ENCODE data around the gene TASP1.
A peak's percentile ranks its signal among the peaks of the same experiment; 100 is the strongest.

The TASP1 gene

DNA sequence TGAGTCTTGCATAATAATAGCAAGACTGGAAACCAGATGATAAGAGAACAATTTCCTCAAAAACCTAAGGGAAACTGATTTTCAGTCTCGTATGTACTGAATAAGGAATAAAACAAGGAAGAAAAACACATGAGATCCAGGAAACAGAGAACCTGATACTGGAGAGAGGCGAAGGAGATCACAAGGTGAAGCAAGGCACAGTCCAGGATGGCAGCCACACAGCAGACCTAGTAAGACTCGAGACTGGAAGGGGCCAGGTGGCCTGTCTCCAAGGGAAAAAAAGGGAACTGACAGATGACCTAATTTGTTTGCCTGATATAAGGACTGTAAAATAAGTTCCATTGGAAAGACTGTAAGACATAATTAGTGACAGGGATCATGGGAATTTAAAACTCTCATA, 71.1 kb downstream of the TASP1 start:
- DNase-seq: no peak

DNA sequence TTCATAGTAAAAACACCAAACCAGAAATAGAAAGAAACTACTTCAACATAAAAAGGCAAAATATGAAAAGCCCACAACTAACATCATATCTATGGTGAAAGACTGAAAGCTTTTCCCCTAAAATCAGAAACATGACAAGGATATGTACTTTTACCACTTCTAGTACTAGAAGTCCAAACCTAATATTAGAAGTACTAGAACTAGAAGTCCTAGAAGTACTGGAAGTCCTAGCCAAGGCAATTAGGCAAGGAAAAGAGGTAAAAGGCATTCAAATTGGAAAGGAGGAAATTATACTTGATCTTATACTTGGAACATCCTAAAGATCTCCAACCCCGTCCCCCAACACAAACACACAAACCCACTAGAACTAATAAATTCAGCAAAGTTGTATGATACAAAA, 74.9 kb downstream of the TASP1 start:
- DNase-seq: no peak

DNA sequence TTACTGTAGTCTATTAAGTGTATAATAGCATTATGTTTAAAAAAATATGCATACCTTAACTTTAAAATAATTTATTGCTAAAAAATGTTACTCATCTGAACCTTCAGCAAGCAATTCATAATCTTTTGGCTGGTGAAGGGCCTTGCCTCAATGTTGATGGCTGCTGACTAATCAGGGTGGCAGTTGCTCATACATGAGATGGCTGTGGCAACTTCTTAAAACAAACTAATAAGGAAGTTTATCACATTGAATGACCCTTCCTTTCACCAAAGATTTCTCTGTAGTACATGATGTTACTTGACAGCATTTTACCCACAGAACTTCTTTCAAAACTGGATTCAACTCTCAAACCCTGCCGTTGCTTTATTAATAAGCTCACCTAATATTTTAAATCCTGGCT, 84.0 kb downstream of the TASP1 start:
- DNase-seq: no peak

DNA sequence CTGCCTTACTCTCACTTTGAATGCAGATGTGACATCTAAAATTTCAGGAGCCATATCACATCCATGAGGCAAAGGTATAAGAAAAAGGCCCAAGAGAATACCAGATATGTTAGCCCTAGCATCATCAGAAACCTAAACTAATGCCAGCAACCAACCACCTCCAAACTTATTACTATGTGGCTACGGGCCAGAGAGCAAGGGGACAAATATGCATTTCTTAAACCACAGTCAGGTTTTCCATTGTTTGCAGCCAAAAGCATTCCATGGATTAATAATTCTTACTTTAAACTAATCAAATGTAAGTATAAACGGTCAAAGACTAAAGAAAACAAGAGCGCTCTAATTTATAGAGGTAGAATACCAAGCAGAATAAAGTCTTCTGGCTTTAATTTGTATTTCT, 84.7 kb downstream of the TASP1 start:
- DNase-seq: no peak

DNA sequence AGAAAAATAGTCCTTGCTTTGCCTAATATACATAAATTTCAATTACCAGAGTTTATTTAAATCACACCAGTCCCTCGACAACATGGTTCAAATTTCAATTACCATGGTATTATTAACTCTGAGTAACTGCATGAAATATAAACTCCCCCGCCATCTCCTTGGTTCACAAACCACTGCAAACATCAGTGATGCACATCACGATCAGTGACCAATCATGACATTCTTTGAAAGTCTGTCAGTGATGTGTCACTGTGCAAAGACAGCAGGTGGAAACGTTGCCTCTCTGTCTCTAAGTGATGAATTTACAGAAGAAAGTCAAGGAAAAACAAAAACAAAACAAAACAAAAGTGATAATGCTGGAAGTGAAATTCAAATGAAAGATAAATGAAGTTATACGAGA, 86.7 kb downstream of the TASP1 start:
- DNase-seq: no peak

DNA sequence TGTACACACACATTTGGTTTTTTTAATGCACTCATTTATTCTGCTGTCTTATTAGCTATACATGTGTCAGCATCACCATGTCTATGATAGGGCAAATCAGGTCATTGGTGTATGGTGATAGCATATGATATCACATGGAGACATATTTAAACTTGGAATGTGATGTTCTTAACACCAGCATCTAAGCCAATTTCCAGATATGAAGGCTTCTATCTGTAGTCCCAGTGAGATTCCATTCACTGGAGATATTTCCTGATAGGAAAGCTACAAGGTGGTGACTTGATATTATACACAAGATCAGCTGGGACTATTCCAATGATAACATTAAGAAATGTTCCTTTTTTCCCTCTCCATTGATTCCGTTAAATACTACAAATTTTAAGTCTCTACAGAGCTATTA, 89.3 kb downstream of the TASP1 start:
- DNase-seq: no peak

DNA sequence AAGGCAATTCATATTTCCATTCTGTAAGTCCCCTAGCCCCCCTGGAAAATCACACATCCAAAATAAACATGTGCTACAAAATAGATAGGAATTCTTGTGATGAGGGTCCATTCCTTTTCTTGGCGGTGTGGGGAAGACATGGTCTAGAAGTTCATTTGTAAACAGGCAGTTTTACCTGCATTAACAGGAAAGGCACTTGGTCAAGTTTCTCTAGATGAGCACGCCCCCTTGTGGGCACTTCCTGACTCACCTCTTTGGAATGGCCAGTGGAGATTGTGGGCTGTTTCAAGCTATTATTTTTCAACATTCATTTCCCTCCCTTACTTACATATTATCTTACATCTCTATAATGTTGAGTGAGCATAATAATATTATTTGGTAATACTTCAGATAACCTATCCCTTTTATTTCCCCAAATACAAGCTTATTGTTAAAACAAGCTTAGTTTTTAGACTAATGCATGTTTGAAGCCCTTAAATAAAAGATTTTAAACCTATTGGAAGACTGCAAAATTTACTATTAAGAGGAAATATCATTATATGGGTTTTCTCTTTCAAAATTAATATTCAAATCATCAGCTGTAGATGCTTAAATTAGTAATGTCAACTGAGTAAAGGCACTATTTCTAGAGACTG, 92.1 kb downstream of the TASP1 start:
- peak; percentile 63 for DNase-seq

DNA sequence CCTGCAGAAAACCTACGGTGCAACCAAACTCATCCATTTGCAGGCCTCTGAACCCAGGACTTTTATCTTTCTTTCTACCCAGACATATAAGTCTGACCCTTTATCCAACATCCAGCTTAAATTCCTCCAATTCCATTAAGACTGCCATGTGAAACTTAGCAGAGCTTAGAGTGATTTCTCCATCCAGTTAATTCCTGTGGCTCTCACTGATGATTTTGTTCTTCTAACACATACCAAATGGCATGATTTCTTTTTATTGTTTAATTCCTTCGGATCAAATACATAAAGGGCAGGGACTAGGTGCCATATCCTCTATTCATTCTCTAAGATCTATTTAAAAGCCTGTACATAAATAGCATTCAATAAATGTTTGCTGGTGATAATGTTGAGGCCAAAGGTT, 92.9 kb downstream of the TASP1 start:
- DNase-seq: no peak

DNA sequence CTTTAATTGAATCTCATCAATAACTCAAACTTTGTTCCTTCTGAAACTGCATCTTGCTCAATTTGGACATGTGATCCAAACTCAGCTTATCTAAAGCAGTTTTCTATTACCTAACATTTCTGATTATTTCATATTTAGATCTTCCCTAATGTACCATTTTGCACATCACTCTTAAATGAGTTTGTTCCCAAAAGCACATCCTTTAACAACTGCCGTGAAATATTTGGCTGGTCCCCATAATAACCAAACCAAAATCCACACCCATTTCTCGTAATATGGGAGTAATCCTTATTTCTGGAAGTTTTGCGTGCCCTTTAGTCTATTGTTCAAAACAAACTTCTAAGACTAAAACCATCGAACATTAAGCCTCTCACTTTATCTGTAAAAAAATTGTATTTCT, 94.9 kb downstream of the TASP1 start:
- no peak for DNase-seq

DNA sequence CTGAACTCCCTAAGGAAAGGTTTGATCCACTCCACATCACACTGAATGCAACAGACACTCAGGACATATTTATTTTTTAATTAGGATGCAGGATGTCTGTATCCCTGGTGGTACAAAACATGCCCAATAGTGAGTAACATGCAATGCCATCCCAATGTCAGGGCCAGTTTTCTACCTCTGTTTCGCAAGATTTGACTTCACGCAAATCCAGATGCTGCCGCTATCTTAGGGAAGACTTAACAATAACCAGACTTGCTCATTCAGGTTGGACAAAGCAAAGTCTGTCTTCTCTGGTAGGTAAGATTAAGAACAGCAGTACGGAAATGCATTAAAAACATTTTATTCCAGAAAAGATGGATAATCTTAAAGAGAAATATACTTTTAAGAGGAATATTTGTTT, 103.1 kb downstream of the TASP1 start:
- DNase-seq: no peak

DNA sequence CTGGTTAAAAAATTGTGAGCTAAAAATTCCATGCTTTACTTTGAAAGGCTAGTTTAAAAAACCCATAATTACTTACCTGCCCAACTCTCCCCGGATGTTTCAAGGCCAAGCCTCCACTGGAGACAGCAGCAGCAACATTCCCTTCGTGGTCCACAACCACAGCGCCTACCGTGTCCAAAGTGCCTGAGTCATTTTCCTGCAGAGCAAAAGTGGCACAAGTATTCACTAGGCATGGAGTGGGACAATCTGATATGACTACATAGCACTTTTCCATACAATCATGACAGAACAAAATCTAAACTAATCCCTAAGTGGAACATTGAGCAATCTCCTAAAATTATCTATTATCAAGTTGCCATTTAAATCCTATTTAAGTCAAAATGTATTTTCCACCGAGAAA, 104.8 kb downstream of the TASP1 start:
- no peak for DNase-seq

DNA sequence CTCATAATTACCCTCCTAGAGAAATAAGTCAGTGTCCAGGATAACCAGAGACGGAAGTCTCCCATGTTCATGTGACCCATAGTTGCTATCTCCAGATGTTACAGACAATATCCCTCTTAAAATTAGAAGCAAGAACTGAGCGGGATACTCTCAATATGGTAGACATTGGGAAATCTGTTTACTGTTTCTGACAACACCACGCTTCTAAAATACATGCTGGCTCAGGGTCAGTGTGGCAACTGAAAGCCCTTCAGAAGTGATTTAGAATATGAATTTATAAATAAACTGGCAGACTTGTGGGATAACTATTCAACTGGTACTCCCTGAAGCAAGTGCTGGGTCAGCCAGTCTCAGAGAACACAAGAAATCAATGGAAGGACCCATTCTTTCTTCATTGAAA, 108.6 kb downstream of the TASP1 start:
- DNase-seq: no peak

DNA sequence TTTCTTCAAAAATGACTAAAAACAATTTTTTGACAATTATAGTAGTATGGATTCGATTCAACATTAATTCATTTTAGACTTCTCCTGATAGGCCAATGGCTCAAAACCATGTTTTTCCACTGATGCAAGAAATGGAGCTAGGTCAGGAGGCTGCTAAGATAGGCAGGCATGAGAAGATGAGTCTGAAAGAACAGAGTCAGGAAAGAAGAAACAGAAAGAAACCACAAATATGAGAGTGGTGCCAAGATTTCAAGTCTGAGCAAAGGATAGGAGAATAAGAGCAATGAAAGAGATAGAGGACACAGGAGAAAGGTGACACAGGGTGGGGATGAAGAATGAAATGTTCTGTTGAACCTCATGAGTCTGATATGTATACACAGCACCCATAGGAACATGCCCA, 112.2 kb downstream of the TASP1 start:
- no peak for DNase-seq

DNA sequence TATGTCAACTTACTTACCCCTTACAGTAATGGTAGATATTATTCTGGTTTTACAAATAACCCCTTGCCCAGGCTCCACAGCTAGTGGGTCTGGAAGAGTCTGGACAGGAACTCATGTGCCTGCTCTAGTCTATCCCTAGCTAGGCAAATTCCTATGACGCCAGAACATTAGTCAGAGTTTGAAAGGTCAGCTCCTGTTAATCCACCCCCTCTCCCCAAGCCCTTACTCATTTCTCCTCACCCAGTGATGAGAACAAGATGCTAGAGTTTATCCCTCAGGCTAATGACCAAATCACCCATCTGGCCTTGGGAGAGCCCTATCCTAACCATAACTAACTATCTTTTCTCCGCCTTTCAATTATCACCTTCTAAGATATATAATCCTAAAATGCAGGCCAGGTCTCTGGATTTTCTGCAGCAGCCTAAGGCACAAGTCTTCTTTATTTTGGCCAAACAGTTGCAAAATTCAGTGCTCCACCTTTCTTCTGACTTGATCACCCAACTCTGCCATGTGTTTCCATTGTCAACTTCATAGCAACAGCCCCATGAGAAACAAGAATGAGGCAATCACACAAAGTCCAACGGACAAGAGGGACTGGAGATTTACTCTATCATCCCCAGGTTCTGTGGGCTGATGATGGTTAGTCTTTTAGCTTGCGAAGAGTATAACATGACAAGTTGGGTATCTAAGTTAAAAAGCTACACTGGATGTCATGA, 113.3 kb downstream of the TASP1 start:
- DNase-seq: no peak

DNA sequence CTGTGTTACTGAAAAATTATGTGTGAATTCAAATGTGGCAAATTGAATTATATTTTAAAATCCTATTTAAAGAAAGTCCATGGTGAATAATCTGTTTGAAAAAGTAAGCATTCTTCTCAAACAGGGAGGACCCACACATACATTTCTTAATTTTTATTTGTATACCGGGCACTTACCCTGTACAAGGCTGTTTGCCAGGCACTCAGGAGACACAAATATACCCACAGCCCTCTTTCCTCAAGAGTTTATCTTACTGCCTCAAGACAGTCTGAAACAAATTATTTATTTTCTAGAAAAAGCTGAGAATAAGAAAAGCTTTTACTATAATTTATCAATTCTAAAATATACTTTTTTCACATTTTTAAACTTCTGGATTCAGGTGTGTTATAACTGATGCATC, 114.4 kb downstream of the TASP1 start:
- no peak for DNase-seq

DNA sequence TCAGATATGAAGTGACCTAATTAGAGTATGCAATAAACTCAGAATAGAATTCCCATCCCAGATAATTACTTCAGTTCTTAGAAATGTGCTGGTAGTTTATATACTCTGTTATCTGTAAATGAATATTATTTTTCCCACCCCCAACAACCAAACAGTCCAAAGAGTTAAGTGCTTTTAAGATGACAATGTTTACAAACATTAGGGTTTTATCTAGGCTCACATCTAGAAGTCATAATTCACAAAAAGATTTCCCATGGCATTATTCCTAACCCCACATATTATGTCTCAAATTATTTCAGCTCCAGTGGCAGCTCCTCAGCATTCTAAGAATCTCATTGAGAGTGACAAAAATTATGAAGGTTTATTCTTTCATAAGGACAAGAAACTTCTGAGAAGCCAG, 120.9 kb downstream of the TASP1 start:
- DNase-seq: no peak

DNA sequence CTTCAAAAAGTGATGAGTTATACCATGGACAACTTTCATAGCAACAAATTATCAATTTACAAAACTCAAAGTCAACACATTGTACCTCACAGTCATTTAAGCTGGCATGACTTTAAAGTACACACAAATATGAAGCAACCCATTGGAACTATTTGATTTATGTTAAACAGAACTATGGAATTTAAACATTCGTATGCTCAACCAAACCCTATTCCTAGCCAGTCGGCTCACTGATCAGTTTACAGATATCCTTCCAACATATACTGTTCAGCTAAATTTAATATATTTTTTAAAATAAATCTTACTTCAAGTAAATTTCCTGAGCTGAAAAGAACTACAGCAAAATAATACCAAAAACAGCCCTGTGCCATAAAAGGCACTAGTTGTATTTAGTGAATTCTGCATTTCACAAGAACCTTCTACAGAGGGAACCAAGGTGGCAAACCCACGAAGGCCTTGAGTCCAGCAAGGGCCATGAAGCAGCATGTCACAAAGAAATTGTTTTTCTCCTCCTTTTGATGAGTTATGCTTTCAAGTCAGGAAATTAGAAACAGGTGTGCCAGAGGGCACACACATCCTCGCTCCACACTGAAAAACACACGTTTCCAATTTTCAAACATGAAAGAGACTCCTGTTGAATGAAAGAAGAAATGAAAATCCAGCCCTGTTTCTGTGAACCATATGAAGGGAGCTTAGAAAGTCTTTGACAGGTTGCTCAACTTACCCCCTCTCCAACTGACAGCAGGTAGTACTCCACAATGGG, 122.8 kb downstream of the TASP1 start:
- no peak for DNase-seq

DNA sequence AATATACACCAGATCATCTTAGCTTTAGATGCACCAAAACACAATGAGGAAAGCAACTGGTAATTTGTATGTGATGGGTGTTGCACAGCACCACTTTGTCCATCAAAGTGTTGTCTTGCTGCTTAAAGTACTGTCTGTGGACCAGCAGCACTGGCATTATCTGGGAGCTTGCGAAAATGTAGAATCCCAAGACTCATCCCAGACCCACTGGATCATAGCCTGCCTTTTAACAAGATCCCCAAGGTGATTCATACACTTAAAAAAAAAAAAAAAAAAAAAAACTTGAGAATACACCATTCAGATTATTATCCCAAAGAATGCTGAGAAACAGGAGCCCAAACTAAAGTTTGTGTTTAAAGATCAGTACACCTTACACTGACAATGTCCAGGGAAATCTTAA, 123.4 kb downstream of the TASP1 start:
- DNase-seq: no peak

DNA sequence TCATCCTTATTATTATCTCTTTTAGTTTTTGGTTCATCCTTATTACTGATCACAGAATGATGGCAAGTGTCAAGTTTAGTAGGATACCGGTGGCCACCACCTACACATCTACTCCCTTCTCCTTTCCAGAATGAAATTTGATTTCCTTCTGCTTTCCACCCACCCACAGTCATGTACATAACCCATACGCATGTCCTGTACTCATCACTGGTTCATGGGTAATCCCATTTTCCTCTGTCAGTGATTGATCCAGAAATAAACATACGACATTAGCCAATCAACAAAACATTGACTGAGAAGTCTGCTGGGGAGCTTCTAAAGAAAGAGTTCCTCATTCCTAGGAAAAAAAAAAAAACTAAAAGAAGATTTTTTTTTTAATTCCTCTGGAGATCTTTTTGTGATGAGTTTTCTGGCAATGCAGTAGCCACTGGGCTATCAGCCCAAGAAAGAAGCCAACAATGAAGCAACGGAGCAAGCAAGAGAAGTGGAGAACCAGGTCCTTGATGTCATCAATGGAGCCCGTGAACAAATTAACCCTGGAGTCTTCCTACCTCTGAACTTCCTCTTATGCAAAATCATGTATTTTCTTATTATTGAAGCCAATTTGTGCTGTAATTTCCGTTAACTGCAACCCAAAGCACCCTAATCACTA, 127.8 kb downstream of the TASP1 start:
- no peak for DNase-seq

DNA sequence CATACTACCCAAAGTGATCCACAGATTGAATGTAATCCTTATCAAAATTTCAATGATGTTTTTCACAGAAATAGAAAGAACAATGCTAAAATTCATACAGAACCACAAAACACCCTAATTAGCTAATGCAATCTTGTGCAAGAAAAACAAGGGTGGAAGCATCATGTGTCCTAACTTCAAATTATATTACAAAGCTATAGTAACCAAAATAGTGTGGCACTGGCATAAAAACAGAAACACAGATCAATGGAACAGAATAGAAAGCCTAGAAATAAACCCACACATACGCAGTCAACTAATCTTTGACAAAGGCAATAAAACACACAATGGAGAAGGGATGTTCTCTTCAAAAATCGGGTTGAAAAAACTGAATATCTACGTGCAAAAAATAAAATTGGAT, 131.1 kb downstream of the TASP1 start:
- DNase-seq: no peak

DNA sequence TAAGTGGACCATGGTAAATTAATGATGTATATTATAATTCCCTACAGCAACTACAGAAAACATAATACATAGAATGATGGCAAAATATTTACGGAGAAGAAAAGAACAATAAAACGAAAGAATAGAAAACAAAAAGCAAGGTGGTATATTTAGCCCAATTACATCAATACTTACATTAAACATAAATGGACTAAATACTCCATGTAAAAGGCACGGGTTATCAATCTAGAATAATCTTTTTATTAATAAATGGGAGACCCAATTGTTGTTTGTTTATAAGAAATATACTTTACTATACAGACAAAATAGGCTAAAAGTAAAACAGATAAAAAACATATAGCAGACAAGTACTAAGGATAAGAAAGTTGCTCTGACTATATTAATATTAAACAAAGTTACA, 137.2 kb downstream of the TASP1 start:
- no peak for DNase-seq

DNA sequence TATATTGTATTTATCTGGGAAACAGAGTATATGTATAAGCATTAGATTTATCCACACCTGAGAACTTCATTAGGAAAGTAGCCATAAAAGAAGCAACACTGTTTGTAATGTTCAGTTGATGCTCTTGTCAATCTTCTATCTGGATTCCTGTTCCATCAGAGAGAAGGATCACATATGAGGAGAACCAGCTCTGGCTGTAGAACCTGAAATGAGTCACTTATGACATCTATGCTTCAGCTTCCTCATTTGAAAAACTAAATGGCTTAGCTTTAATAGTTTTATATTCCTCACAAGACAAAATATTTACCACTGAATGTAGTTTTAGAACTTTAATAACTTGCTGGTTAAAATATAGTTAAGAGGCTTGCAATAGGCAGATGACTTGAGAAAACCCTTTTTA, 144.7 kb downstream of the TASP1 start:
- DNase-seq: no peak

DNA sequence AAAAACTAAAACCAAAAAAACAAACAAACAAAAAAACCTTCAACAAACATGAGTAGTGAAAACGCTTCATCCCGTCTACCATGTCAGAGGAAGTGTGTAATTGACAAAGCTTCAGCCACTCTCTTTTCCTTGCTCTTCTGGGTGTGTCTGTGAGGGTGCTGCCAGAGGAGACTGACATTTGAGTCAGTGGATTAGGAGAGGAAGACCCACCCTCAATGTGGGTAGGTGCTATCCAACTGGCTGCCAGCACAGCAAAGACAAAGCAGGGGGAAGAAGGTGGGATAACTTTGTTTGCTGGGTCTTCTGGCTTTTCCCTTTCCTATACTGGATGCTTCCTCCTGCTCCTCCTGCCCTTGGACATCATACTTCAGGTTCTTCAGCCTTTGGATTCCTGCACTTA, 145.6 kb downstream of the TASP1 start:
- DNase-seq: no peak

DNA sequence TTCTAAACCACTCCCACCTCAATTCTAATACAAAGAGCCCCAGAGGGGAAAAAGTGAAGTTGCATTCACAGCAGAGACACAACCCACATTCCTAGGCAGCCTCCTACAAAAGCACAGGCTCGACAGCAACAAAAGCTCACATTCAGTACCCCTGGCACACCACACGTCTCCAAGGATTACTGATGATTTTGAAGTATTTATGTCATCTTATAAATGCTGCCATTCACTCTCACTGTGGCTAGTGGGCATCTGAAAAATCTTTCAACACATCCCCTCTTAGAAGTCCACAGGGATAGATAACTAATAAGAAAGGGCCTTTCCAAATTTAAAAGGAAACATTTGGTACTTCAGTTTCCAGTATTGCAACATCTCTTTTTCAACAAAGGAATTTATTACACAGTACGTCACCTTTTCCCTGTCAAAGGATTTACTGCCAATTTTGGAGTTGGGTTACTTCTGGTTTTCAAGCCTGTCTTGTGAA, 146.7 kb downstream of the TASP1 start:
- no peak for DNase-seq

Data from NCI-H1694 (cell line).